Osteocyte (in vitro differentiated cells): Measurements from ENCODE around the gene HTR6. TPM values are rescaled to one million over a fixed set of nuclear protein-coding genes. Genes with fewer than 3 reads are reported as not detected.

ENCODE experiments used
- DNase-seq: peaks from one replicate; pipeline ENCODE4 v3.0.0; 2021; ENCODE audit warnings: mixed read lengths; ENCODE audit not compliant: unreplicated experiment; ENCODE audit errors: extremely low spot score
- H3K27ac Mint-ChIP-seq: one replicate; pipeline ENCODE4 v1.8.0; 2021; ENCODE audit warnings: mild to moderate bottlenecking, mixed read lengths; ENCODE audit not compliant: unreplicated experiment
- H3K27me3 Mint-ChIP-seq: one replicate; pipeline ENCODE4 v1.8.0; 2021; ENCODE audit warnings: mixed read lengths; ENCODE audit not compliant: unreplicated experiment
- H3K36me3 Mint-ChIP-seq: one replicate; pipeline ENCODE4 v1.8.0; 2021; ENCODE audit warnings: mixed read lengths; ENCODE audit not compliant: unreplicated experiment
- H3K4me1 Mint-ChIP-seq: one replicate; pipeline ENCODE4 v1.8.0; 2021; ENCODE audit warnings: mixed read lengths; ENCODE audit not compliant: unreplicated experiment
- H3K4me3 Mint-ChIP-seq: one replicate; pipeline ENCODE4 v1.8.0; 2021; ENCODE audit warnings: mild to moderate bottlenecking, moderate library complexity, mixed read lengths; ENCODE audit not compliant: unreplicated experiment
- H3K9me3 Mint-ChIP-seq: one replicate; pipeline ENCODE4 v1.8.0; 2021; ENCODE audit warnings: mixed read lengths; ENCODE audit not compliant: unreplicated experiment
- CTCF ChIP-seq: fragments of 200-600 bp; sonication (generic); IDR thresholded peaks from 2 replicates; pipeline ENCODE4 v1.5.0; 2021; ENCODE audit warnings: antibody characterized with exemption, mild to moderate bottlenecking, moderate library complexity
- total RNA-seq: library from RNA; stranded (reverse); gene quantifications from 2 replicates; pipeline ENCODE4 v1.2.1, GENCODE V29; 2021

The HTR6 gene
- total RNA-seq, 1 donor from 2014 or later: 0.16 TPM

DNA sequence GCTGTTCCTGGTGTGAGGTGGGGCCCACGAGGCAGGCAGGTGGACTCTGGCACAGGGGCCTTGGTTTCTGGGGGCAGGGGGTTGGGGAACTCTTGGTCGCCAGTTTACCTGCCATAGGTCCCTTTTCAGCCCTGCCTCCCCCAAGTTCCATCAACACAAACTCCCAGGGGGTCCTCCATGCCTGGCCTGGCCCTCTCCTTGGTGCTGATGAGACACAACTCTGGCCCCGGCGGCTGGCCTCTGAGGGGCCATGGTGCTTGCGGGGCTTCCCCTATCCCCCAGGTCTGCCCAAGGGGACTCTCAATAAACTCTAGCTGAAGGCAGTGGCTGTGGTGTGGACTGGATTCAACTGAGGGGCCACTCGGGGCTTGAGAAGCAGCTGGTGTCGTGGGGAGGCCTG lies 16.0 kb downstream of the HTR6 start:
- no peaks in the 10 kb centered on the region for H3K27me3 Mint-ChIP-seq
- H3K9me3 Mint-ChIP-seq: no peaks in the 10 kb centered on the region
- H3K27ac Mint-ChIP-seq: no peak overlapping the region

DNA sequence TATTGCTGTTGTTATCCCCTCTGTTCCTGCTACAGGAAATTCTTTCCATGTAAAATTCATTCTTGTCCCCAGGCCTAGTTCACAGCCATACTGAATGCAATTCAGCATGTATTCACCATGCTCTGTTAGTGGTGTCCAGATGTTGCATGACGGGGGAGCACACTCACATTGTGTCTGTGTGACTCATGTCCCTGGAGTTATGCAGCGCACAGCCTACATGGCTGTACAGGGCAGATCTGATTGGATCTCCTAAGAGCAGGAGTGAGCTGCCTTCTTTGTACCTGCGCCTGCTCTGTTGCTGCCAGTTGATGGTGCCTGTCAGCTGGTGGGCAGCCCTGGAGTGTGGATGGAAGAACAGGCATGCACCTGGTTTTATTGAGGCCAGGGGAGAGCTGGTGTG lies 17.6 kb downstream of the HTR6 start:
- H3K27me3 Mint-ChIP-seq: no peaks in the 10 kb centered on the region
- H3K4me1 Mint-ChIP-seq: peaks cover 3% of the 10 kb centered on the region
- peaks cover 3% of the 10 kb centered on the region for H3K36me3 Mint-ChIP-seq
- no peak for DNase-seq
- no peak for TF ChIP-seq CTCF
- H3K9me3 Mint-ChIP-seq: no peaks in the 10 kb centered on the region
- no peak overlapping the region for H3K27ac Mint-ChIP-seq
- H3K4me3 Mint-ChIP-seq: no peak overlapping the region

More for the DNA sequence above, 16.0 kb downstream of the HTR6 start:
- Mint-ChIP-seq H3K36me3 (no peaks in the 10 kb centered on the region), H3K4me3 (no peak overlapping the region), H3K4me1 (peaks cover 3% of the 10 kb centered on the region)
- DNase-seq: no peak
- TF ChIP-seq CTCF: no peak

- H3K27me3 Mint-ChIP-seq: no peaks in the 10 kb centered on the region
- no peak overlapping the region for H3K4me3 Mint-ChIP-seq
- DNase-seq: no peak
- peaks cover 5% of the 10 kb centered on the region for H3K36me3 Mint-ChIP-seq
- H3K4me1 Mint-ChIP-seq: peaks cover 3% of the 10 kb centered on the region
- no peak overlapping the region for H3K27ac Mint-ChIP-seq
- no peaks in the 10 kb centered on the region for H3K9me3 Mint-ChIP-seq
- no peak for TF ChIP-seq CTCF
These were observed 18.2 kb downstream of the HTR6 start for GRCh38 chr1:19682901-19683300.

GRCh38 chr1:19683351-19683750 lies 18.7 kb downstream of the HTR6 start:
- no peak for DNase-seq
- Mint-ChIP-seq H3K27ac (no peak overlapping the region), H3K36me3 (peaks cover 5% of the 10 kb centered on the region), H3K27me3 (no peaks in the 10 kb centered on the region), H3K4me3 (no peak overlapping the region), H3K9me3 (no peaks in the 10 kb centered on the region), H3K4me1 (peaks cover 3% of the 10 kb centered on the region)
- TF ChIP-seq CTCF: no peak

DNA sequence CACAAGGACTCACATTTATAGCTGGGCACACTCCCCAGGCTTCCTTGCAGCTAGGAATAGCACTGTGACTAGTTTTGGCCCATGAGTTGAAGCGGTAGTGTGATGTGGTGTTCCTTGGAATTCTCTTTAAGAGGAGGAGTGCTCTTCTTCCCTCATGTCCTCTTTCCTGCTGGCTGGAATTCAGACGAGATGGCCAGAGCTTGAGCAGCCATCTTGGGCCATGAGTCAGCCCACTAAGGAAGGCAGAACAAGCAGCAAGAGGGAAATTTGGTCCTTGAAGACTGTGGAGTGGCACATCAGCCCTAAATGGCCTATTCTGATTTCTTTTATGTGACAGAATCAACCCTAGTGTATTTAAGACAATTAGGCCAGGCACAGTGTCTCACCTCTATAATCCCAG lies 20.0 kb downstream of the HTR6 start:
- Mint-ChIP-seq H3K27ac (no peak overlapping the region), H3K9me3 (no peaks in the 10 kb centered on the region), H3K36me3 (peaks cover 5% of the 10 kb centered on the region), H3K4me3 (no peak overlapping the region), H3K4me1 (peaks cover 3% of the 10 kb centered on the region), H3K27me3 (no peaks in the 10 kb centered on the region)
- no peak for TF ChIP-seq CTCF
- no peak for DNase-seq
